Measurements from ENCODE around the gene FECH.

The FECH gene

GRCh38 chr18:57579934-57580333, 6.6 kb downstream of the FECH start:
- DNase-seq (ENCODE audit: low read depth) = no peak

- no peak for DNase-seq (ENCODE audit: low read depth)
Measured at GRCh38 chr18:57576316-57576715, 10.2 kb downstream of the FECH start.

GRCh38 chr18:57575542-57575941, 11.0 kb downstream of the FECH start:
- no peak for DNase-seq (ENCODE audit: low read depth)

- DNase-seq (ENCODE audit: low read depth) = no peak
Measured at GRCh38 chr18:57574866-57575265, 11.6 kb downstream of the FECH start.

- DNase-seq (ENCODE audit: low read depth) = no peak
Measured at GRCh38 chr18:57570162-57570561, 16.3 kb downstream of the FECH start.

GRCh38 chr18:57569133-57569532, 17.4 kb downstream of the FECH start:
- no peak for DNase-seq (ENCODE audit: low read depth)

GRCh38 chr18:57561728-57562423, 24.6 kb downstream of the FECH start:
- DNase-seq (ENCODE audit: low read depth) = no peak

GRCh38 chr18:57561261-57561660, 25.2 kb downstream of the FECH start:
- DNase-seq (ENCODE audit: low read depth) = no peak

GRCh38 chr18:57559314-57559713, 27.2 kb downstream of the FECH start:
- no peak for DNase-seq (ENCODE audit: low read depth)

- DNase-seq (ENCODE audit: low read depth) = no peak
Measured at GRCh38 chr18:57555134-57555533, 31.4 kb downstream of the FECH start.

GRCh38 chr18:57550510-57550909, 36.0 kb downstream of the FECH start:
- no peak for DNase-seq (ENCODE audit: low read depth)

GRCh38 chr18:57547260-57547659, 39.2 kb downstream of the FECH start:
- no peak for DNase-seq (ENCODE audit: low read depth)

- DNase-seq (ENCODE audit: low read depth) = no peak
Measured at GRCh38 chr18:57544936-57545660, 41.4 kb downstream of the FECH start.

GRCh38 chr18:57543560-57543959, 42.9 kb downstream of the FECH start:
- no peak for DNase-seq (ENCODE audit: low read depth)

GRCh38 chr18:57542812-57543427, 43.6 kb downstream of the FECH start:
- DNase-seq (ENCODE audit: low read depth) = no peak

- no peak for DNase-seq (ENCODE audit: low read depth)
Measured at GRCh38 chr18:57542126-57542525, 44.4 kb downstream of the FECH start.

GRCh38 chr18:57539702-57540101, 46.8 kb downstream of the FECH start:
- no peak for DNase-seq (ENCODE audit: low read depth)

- no peak for DNase-seq (ENCODE audit: low read depth)
Measured at GRCh38 chr18:57538614-57539013, 47.9 kb downstream of the FECH start.

GRCh38 chr18:57534511-57534909, 52.0 kb downstream of the FECH start:
- DNase-seq (ENCODE audit: low read depth) = no peak

GRCh38 chr18:57533868-57534510, 52.5 kb downstream of the FECH start:
- DNase-seq (ENCODE audit: low read depth) = no peak

GRCh38 chr18:57533006-57533867, 53.3 kb downstream of the FECH start:
- no peak for DNase-seq (ENCODE audit: low read depth)

GRCh38 chr18:57529151-57529550, 57.4 kb downstream of the FECH start:
- DNase-seq (ENCODE audit: low read depth) = no peak
